CD4-positive, alpha-beta T cell treated with Interleukin-6 for 4 hours (primary cell): Measurements from ENCODE around the gene SDS.
"Not testable (repeated sequence)": the region's sequence is repeated elsewhere in the genome, so short reads cannot be mapped to it uniquely, and the experiment has no call there.

Source experiments
- DNase-seq: peaks from one replicate; pipeline ENCODE4 v3.0.0-alpha.2; 2020; ENCODE audit warnings: mixed read lengths

The SDS gene

DNA sequence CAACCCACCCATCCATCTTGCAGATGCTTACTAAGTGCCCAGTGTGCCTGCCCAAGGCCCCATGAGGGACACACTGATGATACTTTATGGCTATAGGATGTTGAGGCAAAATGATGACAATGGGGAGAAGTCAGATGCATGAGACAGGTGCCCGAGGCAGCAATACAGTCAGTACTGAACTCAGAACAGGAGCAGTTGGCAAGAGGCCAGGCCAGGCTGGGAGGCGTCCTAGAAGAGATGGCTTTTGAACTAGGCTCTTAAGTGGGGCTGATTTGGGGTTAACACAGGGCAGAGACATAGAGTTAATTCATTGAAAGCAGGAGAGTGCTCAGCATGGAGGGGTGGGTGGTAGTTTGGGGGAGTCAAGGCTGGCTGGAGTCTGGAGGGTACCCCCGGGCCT lies 29.7 kb downstream of the SDS start:
- DNase-seq, result no peak

- DNase-seq, result no peak
Observed at GRCh38 chr12:113373440-113373839, 30.2 kb downstream of the SDS start.

DNA sequence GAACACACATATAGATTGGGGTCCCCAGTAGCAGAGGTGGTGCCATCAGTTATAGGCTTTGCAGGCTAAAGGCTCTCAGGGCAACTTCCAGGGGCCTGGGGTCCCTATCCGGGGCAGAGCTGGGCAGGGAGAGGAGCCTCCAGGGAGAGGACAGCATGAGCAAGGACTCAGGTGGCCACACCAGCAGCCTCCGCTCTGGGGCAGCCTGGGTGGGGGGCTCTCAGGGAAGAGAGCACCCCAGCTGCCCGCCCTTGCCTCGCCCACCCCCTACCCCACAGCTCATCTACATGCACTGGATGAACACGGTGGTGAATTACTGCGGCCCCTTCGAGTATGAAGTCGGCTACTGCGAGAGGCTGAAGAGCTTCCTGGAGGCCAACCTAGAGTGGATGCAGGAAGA lies 31.3 kb downstream of the SDS start:
- DNase-seq, result no peak

DNA sequence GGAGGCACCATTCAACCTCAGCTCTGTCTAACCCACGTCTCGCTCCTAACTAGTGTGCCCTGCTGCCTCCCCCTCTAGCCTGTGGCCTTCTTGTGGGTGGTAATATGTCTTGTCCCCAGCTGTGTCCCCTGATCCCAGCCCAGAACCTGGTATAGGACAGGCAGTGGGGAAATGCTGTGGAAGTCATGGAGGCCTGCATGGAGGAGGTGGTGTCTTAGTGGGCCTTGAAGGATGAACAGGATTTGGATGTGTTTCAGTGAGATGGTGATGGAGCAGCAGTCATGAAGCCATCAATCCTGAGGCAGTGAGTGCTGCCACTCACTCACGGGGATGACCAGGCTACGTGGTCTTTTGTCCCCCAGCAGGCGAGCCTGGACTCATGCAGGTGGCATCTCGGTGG lies 31.9 kb downstream of the SDS start:
- no peak for DNase-seq

GRCh38 chr12:113370923-113371682 lies 32.6 kb downstream of the SDS start:
- DNase-seq, result no peak

- DNase-seq, result no peak
Observed at GRCh38 chr12:113369391-113369985, 34.2 kb downstream of the SDS start.

DNA sequence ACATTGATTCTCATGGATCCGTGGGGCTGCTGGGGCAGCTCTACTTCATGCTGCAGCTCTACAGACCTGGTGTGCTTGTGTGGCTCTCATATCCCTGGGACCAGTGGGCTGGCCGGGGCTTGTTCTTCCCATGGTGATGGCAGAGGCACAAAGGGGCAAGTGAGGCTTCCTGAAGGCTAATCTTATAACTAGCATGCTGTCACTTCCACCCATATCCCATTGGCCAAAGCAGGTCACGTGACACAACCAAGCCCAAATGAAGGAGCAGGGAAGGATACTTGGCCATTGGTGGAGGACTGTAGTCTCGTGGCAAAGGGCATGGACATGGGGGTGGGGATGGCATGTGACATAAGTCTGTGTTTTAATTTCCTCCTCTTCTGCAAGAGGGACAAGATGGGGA lies 35.4 kb downstream of the SDS start:
- no peak for DNase-seq

DNA sequence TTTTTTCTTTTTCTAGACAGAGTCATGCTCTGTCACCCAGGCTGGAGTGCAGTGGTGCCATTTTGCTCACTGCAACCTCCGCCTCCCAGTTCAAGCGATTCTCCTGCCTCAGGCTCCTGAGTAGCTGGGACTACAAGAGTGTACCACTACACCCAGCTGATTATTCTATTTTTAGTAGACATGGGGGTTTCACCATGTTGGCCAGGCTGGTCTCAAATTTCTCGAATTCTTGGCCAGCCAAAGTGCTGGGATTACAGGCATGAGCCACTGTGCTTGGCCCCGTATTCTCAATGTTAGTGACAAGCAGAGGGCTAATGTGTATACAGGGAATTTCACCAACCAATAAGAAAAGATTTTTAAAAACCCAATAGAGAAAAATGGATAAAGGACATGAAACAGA lies 36.9 kb downstream of the SDS start:
- no peak for DNase-seq

GRCh38 chr12:113365639-113366395 lies 37.9 kb downstream of the SDS start:
- no peak for DNase-seq

DNA sequence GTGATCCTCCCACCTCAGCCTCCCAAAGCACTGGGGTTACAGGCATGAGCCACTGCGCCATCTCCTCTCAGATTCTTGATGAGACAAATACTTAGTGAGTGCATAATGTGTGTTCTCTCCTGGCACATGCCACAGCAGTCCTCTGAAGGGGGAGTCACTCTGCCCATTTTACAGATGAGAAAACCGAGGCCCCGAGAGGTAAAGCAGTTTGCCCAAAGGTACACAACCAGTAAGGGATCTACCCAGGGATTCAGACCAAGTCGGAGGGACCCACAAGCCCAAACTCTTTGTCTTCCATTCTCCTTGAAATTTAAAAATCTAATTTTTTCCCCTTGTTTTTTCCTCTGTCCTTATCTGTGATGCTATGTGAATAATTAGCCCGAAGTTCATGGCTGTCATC lies 39.0 kb downstream of the SDS start:
- DNase-seq, result no peak

DNA sequence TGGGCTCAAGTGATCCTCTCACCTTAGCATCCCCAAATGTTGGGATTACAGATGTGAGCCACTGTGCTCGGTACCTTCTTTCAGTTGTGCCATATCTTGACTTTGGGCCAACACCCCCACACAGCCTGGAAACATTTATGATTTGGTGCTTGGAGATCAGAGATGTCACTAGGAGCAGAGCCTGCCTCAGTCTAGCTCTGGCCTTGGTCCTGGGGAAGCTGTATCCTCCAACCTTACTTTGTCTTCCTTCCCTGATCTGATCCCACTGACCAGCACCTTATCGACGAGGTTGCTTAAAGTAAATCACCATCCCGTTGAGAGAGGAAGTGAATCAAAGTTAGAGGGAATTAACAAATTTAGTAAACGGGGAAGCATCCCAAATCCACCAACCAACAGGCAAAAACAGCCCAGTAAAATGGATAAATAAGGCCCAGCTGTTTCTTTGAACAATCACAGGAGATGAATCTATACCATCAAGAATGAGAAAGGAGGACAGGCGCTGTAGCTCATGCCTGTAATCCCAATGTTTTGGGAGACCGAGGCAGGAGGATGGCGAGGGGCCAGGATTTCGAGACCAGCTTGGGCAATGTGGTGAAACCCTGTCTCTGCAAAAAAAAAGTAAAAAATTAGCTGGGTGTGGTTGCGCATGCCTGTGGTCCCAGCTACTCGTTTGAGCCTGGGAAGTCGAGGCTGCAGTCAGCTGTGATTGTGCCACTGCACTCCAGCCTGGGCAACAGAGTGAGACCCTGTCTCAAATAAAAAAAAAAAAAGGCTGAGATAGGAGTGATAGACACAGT lies 41.9 kb downstream of the SDS start:
- no peak for DNase-seq

DNA sequence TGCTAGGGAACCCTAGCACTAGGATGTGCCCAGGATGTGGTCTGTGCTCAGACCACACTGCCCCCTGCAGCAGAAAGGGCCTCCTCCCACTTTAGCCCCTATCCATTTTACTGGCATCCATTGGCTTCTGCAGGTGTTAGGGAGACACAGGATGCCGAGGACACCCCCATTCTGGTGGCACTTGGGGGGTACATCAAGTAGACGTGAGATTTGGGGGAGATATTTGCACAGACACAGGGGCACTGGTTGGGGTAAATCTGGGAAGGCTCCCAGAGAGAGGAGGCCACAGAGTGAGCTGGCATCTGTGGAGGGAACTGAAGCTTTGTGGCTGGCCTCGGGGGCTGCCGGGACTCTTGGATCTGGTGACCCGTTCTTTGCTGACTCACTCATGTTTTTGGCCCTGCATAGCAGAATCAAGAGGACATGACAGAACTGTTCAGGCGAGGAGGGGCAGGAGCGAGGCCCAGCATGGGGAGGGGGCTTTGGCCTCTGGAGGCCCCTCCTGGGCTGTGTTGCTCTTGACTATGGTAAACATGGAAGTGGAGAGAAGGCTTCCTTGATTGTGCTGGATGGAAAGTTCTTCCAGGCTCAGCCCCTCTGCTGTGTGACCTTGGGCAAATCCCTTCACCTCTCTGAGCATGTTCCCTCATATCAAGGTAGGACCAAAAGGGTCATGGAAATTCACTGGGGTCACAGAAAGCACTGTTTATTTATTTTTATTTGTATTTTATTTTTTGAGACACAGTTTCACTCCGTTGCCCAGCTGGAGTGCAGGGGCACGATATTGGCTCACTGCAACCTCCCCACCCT lies 43.5 kb downstream of the SDS start:
- no peak for DNase-seq

DNA sequence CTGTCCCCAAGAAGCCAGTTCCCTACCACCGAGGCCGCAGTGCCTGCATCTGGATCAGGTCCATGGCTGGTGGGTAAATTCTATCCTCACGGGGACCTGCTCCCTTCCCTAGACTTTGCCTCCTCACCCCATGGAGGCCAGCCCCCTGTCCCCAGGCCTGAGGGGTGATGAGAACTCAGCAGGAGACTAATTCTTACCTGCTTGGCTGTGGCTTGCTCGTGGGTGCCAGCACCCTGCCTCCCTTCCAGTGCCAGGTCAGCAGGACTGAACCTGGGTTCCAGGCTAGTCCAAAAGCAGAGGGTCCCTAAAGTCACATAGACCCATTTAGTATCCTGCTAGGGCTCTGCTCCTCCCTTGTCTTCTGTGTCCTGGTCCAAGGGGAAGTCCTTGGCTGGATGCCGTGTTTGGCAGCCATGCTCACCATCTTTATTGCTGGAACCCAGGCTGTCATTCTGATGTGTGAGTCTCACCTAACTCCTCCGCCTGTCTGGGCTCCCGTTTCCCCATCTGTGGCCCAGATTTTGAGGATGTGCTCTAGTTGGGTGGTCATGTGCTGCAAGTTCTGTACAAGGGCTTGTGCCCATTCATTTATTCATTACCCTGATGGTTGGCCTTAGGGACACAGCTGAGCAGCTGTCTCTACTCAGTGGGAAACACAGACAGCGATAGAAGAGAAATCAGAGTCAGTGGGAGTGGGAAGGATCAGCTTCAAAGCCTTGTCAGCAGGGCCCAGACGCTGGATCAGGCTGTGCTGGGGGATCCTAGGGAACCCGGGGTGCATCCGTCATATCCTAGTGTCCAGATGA lies 44.4 kb downstream of the SDS start:
- peak; percentile 15 for DNase-seq

DNA sequence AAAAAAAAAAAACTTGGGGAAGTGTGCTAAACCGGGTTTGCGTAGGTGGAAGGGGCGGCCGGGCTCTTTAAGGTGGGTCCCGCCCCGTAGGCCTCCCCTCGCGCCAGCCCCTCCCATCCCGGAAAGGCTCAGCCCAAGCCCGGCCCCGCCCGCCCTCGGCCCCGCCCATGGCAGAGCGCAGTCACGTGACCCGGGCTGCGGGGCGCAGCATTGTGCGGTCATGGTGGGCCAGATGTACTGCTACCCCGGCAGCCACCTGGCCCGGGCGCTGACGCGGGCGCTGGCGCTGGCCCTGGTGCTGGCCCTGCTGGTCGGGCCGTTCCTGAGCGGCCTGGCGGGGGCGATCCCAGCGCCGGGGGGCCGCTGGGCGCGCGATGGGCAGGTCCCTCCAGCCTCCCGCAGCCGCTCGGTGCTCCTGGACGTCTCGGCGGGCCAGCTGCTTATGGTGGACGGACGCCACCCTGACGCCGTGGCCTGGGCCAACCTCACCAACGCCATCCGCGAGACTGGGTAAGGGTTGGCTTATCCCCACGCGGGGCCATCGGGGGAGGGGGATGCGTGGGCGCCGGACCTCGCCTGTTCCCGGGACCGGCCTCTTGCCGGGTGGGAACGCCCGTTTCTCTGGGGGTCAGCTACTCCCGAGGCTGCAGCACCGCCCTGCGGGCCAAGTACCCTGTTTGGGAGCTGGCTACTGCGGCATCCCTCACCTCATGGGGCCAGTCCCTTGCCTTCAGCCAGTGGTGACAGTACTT lies 45.1 kb downstream of the SDS start, which contains the start of gene PLBD2:
PLBD2 (plus strand) TSS at position 207 of the 752 bp plus-strand sequence; CDS start at position 221, 14 bp downstream.
- DNase-seq, result peak; percentile 97

DNA sequence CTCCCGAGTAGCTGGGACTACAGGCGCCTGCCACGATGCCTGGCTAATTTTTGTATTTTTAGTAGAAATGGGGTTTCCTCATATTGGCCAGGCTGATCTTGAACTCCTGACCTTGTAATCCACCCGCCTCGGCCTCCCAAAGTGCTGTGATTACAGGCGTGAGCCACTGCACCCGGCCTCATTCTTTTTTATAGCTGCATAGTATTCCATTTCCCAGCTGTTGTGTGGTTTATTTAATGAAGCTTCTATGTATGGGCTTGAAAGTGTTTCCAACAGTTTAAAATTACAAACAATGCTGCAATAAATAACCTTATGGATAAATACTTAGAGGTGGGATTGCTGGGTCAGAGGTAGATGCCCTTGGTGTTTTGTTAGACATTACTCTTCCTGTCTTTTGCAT lies 49.5 kb downstream of the SDS start:
- DNase-seq, result not testable (repeated sequence)

- DNase-seq, result no peak
Observed at GRCh38 chr12:113351089-113351488, 52.6 kb downstream of the SDS start.

GRCh38 chr12:113348849-113349536 lies 54.7 kb downstream of the SDS start:
- no peak for DNase-seq

DNA sequence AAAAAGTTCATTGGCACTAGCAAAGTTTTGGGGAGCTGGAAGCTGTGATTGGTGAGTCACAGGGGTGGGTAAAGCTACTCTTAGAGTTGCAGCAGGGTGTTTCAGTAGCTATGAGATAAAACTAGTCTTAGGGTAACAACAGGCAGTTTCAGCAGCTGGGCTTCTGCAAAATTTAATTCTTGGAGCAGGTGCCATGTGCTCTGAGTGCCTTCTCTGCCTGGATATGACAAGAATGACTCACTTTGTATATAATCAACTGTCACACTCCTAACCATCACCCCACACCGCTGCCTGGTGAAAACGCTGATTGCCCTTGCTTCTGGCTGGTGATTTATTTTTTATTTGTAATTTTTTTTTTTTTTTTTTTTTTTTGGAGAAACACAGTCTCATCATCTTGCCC lies 55.8 kb downstream of the SDS start:
- no peak for DNase-seq

- DNase-seq, result no peak
Observed at GRCh38 chr12:113347107-113347506, 56.6 kb downstream of the SDS start.

GRCh38 chr12:113346353-113346752 lies 57.3 kb downstream of the SDS start:
- DNase-seq, result no peak
